Loucy (cell line): Measurements from ENCODE around the gene TMEM190.

Experiments used
- H2AFZ ChIP-seq: fragments of 200-600 bp; sonication (generic); 2 replicates; pipeline ENCODE4 v1.6.0; 2016; ENCODE audit warnings: antibody characterized with exemption, mild to moderate bottlenecking, low read length, moderate library complexity
- H3F3A ChIP-seq: fragments of 200-600 bp; 2 replicates; pipeline ENCODE4 v1.6.0; 2016; ENCODE audit warnings: antibody characterized with exemption, low read depth, mild to moderate bottlenecking
- H3K27me3 ChIP-seq: fragments of 200-600 bp; sonication (generic); 2 replicates; pipeline ENCODE4 v1.6.1; 2014; ENCODE audit warnings: low read length, mild to moderate bottlenecking; ENCODE audit not compliant: insufficient read depth, poor library complexity, severe bottlenecking
- H3K36me3 ChIP-seq: fragments of 200-600 bp; sonication (generic); 2 replicates; pipeline ENCODE4 v1.6.1; 2016; ENCODE audit warnings: low read length; ENCODE audit not compliant: insufficient read depth
- H3K4me1 ChIP-seq: fragments of 200-600 bp; sonication (generic); 2 replicates; pipeline ENCODE4 v1.5.1; 2014; ENCODE audit warnings: low read length, mild to moderate bottlenecking; ENCODE audit not compliant: insufficient read depth, poor library complexity, severe bottlenecking
- H3K4me2 ChIP-seq: fragments of 200-600 bp; sonication (generic); 2 replicates; pipeline ENCODE4 v1.6.0; 2014; ENCODE audit warnings: antibody characterized with exemption, low read length, low read depth, mild to moderate bottlenecking; ENCODE audit not compliant: poor library complexity, severe bottlenecking
- H3K4me3 ChIP-seq: fragments of 200-600 bp; sonication (generic); 2 replicates; pipeline ENCODE4 v1.5.1; 2014; ENCODE audit warnings: low read length, mild to moderate bottlenecking, mixed read lengths; ENCODE audit not compliant: poor library complexity, severe bottlenecking
- H3K79me2 ChIP-seq: fragments of 200-600 bp; sonication (generic); 2 replicates; pipeline ENCODE4 v1.6.1; 2014; ENCODE audit warnings: low read length; ENCODE audit not compliant: insufficient read depth
- H3K9ac ChIP-seq: fragments of 200-600 bp; sonication (generic); 2 replicates; pipeline ENCODE4 v1.6.0; 2014; ENCODE audit warnings: mild to moderate bottlenecking, low read depth, low read length, moderate library complexity; ENCODE audit not compliant: poor library complexity, severe bottlenecking
- H3K9me2 ChIP-seq: fragments of 200-600 bp; sonication (generic); replicated peaks from 2 replicates; pipeline ENCODE4 v1.6.1; 2016; ENCODE audit warnings: low read depth, low read length, mixed read lengths
- H3K9me3 ChIP-seq: fragments of 200-600 bp; sonication (generic); 2 replicates; pipeline ENCODE4 v1.6.1; 2014; ENCODE audit warnings: mild to moderate bottlenecking, antibody characterized with exemption, low read length, low read depth; ENCODE audit not compliant: insufficient read depth
- H4K20me1 ChIP-seq: fragments of 200-600 bp; sonication (generic); 2 replicates; pipeline ENCODE4 v1.6.0; 2014; ENCODE audit warnings: antibody characterized with exemption, low read length, mild to moderate bottlenecking; ENCODE audit not compliant: insufficient read depth, poor library complexity, severe bottlenecking
- CTCF ChIP-seq: fragments of 200-600 bp; sonication (generic); conservative IDR thresholded peaks from 2 replicates; pipeline ENCODE4 v1.5.1; 2014; ENCODE audit warnings: mild to moderate bottlenecking, antibody characterized with exemption, low read length
- EZH2phosphoT487 ChIP-seq: fragments of 200-600 bp; IDR thresholded peaks from 2 replicates; pipeline ENCODE4 v1.6.1; 2018; ENCODE audit warnings: antibody characterized with exemption, mild to moderate bottlenecking, moderate library complexity, borderline replicate concordance

Gene TMEM190

GRCh38 chr19:55373993-55374757 lies 2.5 kb upstream of the TMEM190 start:
- H4K20me1 ChIP-seq = no peaks in the 10 kb centered on the region
- no peak overlapping the region for H3K9ac ChIP-seq
- H3K4me2 ChIP-seq = no peak overlapping the region
- H3K9me2 ChIP-seq = no peaks in the 10 kb centered on the region
- TF ChIP-seq CTCF (no peak), EZH2phosphoT487 (no peak)
- no peaks in the 10 kb centered on the region for H3K27me3 ChIP-seq
- H3K36me3 ChIP-seq = no peaks in the 10 kb centered on the region
- H3F3A ChIP-seq = no peaks in the 10 kb centered on the region
- H3K9me3 ChIP-seq = no peaks in the 10 kb centered on the region
- no peaks in the 10 kb centered on the region for H3K79me2 ChIP-seq
- H3K4me3 ChIP-seq = no peak overlapping the region
- H2AFZ ChIP-seq = no peak overlapping the region
- no peaks in the 10 kb centered on the region for H3K4me1 ChIP-seq

DNA sequence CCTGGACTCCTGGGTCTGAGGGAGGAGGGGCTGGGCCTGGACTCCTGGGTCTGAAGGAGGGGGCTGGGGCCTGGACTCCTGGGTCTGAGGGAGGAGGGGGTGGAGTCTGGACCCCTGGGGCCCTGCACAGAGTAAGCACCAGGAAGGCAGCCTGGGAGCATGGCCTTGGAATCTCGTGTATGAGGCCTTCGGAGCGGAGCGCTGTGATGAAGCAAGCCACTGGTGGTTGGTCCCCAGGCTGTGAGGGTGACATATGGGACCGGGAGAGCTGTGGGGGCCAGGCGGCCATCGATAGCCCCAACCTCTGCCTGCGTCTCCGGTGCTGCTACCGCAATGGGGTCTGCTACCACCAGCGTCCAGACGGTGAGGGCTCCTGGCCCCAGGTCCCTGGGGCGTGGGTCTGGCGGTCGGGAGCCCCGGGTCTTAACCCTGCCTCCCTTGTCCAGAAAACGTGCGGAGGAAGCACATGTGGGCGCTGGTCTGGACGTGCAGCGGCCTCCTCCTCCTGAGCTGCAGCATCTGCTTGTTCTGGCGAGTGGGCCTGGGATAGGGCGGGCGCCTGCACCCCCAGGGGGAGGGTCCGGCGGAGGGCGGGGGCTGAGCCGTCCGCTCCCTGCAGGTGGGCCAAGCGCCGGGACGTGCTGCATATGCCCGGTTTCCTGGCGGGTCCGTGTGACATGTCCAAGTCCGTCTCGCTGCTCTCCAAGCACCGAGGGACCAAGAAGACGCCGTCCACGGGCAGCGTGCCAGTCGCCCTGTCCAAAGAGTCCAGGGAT lies 918 bp downstream of the TMEM190 start:
- Histone ChIP-seq H3K36me3 (no peaks in the 10 kb centered on the region), H4K20me1 (no peaks in the 10 kb centered on the region), H3K9me2 (no peaks in the 10 kb centered on the region), H3F3A (no peaks in the 10 kb centered on the region), H3K9me3 (no peaks in the 10 kb centered on the region), H3K4me1 (peaks cover under 1% of the 10 kb centered on the region), H3K4me3 (no peak overlapping the region), H3K79me2 (peaks cover 5% of the 10 kb centered on the region; the same call in 1 of the 2 replicates), H3K9ac (no peak overlapping the region), H3K27me3 (no peaks in the 10 kb centered on the region), H2AFZ (no peak overlapping the region), H3K4me2 (no peak overlapping the region)
- TF ChIP-seq EZH2phosphoT487 = no peak
- no peak for TF ChIP-seq CTCF

- no peak for TF ChIP-seq EZH2phosphoT487
These were observed 2.5 kb downstream of the TMEM190 start for GRCh38 chr19:55379174-55379573.

More at GRCh38 chr19:55379174-55379573, 2.5 kb downstream of the TMEM190 start:
- H3K9me3 ChIP-seq = no peaks in the 10 kb centered on the region
- no peak overlapping the region for H3K4me3 ChIP-seq
- no peaks in the 10 kb centered on the region for H3F3A ChIP-seq
- no peaks in the 10 kb centered on the region for H3K9me2 ChIP-seq
- no peak overlapping the region for H3K9ac ChIP-seq
- no peak overlapping the region for H3K4me2 ChIP-seq
- H3K27me3 ChIP-seq = no peaks in the 10 kb centered on the region
- H3K79me2 ChIP-seq = peaks cover 14% of the 10 kb centered on the region; the same call in 1 of the 2 replicates
- H3K4me1 ChIP-seq = peaks cover 10% of the 10 kb centered on the region
- H3K36me3 ChIP-seq = no peaks in the 10 kb centered on the region
- H4K20me1 ChIP-seq = no peaks in the 10 kb centered on the region
- H2AFZ ChIP-seq = no peak overlapping the region
